Bronchial epithelial cell (primary cell): Measurements from ENCODE around the gene ITSN2. TPM values are rescaled to one million over a fixed set of nuclear protein-coding genes. Genes with fewer than 3 reads are reported as not detected.

Source experiments
- DNase-seq: peaks from one replicate; pipeline ENCODE4 v3.0.0-alpha.2; 2010; ENCODE audit warnings: low read depth
- FAIRE-seq: peaks from 2 replicates; lab custom pipeline; 2011; peaks lifted over from hg19 to GRCh38; lab: Jason Lieb, UNC
- H3K27me3 ChIP-seq: 2 replicates; pipeline ENCODE4 v1.5.1; 2011; ENCODE audit warnings: low read length; ENCODE audit not compliant: control insufficient read depth, insufficient read depth
- H3K36me3 ChIP-seq: 2 replicates; pipeline ENCODE4 v1.5.1; 2011; ENCODE audit warnings: low read length; ENCODE audit not compliant: control insufficient read depth, insufficient read depth
- H3K4me3 ChIP-seq: 2 replicates; pipeline ENCODE4 v1.5.1; 2011; ENCODE audit warnings: mild to moderate bottlenecking, low read depth, low read length, control low read depth
- CTCF ChIP-seq: IDR thresholded peaks from 2 replicates; pipeline ENCODE4 v1.5.1; 2011; ENCODE audit warnings: mild to moderate bottlenecking, moderate library complexity, low read length, control low read depth, inconsistent platforms; ENCODE audit not compliant: insufficient read depth, severe bottlenecking
- total RNA-seq: library from RNA; depleted of rRNA; stranded (reverse); fragments of >200 nt; gene quantifications from 2 replicates; pipeline ENCODE4 v1.2.1, GENCODE V29; 2014

ITSN2 gene
- total RNA-seq, 1 donor from 2014 or later, result 26.3 TPM

DNA sequence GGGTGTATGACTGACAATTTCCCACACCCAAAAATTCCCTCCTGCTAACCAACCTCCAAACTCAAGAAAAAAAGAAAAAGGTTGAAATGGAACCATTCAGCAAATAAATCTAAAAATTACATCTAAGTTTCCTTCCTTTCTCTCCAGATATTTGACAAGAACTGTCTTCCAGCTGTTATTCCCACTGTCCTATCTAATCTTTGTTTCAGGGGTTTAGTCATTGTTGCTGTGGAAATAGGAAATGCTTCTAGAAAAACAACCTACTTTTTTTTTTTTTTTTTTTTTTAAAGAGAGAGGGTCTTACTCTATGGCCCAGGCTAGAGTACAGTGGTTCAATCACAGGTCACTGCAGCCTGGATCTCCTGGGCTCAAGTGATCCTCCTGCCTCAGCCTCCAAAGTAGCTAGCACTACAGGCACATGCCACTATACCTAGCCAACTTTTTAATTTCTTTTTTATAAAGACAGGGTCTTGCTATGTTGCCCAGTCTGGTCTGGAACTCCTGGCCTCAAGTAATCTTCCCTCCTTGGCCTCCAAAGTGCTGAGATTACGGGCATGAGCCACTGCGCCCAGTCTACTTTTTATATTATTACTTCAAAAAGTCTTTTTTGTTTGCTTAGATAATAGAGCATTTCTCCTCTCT is 88.1 kb downstream of the ITSN2 start:
- FAIRE-seq (no peak), DNase-seq (no peak)
- H3K4me3 ChIP-seq, result no peak overlapping the region
- H3K27me3 ChIP-seq, result no peaks in the 10 kb centered on the region
- TF ChIP-seq CTCF, result no peak
- peaks cover 4% of the 10 kb centered on the region for H3K36me3 ChIP-seq

DNA sequence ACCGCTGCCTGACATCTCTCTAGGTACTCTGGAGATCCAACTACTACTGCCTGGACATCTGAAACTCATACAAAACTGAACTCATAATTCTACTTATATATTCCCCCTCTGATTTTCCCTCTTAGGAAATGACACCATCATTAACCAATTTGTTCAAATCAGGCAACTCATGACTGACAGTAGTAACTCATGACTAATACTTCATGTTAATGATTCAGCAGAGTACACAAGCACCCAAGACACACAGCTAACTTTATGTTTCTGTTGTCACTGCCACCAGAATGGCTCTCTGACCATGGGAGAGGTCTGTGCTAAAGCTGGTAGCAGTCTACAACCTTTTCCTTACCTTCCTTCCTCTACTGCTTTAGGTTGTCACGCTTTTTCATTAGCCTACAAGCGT is 91.1 kb downstream of the ITSN2 start:
- FAIRE-seq, result no peak
- Histone ChIP-seq H3K27me3 (no peaks in the 10 kb centered on the region), H3K36me3 (peaks cover 5% of the 10 kb centered on the region), H3K4me3 (no peak overlapping the region)
- DNase-seq, result peak; percentile 92
- TF ChIP-seq CTCF, result no peak

GRCh38 chr2:24265212-24265611 is 95.1 kb downstream of the ITSN2 start:
- FAIRE-seq (no peak), DNase-seq (no peak)
- Histone ChIP-seq H3K36me3 (peaks cover 1% of the 10 kb centered on the region), H3K27me3 (no peaks in the 10 kb centered on the region), H3K4me3 (no peak overlapping the region)
- TF ChIP-seq CTCF, result no peak

DNA sequence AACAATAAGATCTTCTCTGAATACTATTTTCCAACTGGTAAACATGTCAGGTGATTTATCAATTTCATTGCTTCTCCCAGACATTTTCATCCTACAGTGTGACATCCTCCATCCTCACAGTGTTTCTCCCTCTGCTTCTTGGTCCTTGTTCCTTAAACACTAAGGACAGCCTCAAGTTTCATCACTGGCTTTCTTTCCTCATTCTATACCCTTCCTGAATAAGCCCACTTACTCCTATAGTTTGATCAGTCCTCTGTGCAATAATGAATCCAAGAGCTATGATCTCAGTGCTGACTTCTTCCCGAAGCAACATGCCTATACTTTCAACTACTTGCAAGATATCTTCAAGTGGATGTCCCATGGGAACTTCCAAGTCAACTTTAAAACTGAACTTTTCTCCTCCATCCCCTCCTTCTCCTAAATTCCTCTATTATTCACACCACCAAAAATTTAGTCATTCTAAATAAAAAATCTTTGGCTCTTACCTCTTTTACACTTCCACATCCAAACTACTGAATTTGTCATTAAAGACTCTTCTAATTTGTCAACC is 97.8 kb downstream of the ITSN2 start:
- no peaks in the 10 kb centered on the region for H3K27me3 ChIP-seq
- FAIRE-seq (no peak), DNase-seq (no peak)
- H3K36me3 ChIP-seq, result peaks cover 1% of the 10 kb centered on the region
- TF ChIP-seq CTCF, result no peak
- no peak overlapping the region for H3K4me3 ChIP-seq

- FAIRE-seq (no peak), DNase-seq (no peak)
- H3K36me3 ChIP-seq, result peaks cover 1% of the 10 kb centered on the region
- no peak for TF ChIP-seq CTCF
- H3K27me3 ChIP-seq, result no peaks in the 10 kb centered on the region
- H3K4me3 ChIP-seq, result no peak overlapping the region
These were observed 98.9 kb downstream of the ITSN2 start for GRCh38 chr2:24261441-24261840.

DNA sequence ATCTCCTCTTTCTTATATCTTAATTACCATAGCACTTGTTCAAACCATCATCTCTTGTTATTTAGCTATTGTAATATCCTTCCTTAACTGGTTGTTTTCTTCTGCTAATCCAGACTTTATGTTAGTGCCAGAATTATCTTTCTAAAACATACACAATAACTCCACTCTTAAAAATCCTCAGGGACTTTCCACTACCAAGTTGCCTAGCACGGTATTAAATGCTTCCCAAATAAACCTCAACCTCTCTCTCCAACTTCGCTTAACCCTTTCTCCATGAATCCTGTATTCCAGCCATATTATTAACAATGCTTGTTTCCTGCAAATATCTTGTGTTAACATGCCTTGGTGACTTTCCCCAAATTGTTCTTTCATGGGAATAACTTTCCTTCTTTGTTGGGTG is 101.0 kb downstream of the ITSN2 start:
- Histone ChIP-seq H3K36me3 (no peaks in the 10 kb centered on the region), H3K27me3 (no peaks in the 10 kb centered on the region), H3K4me3 (no peak overlapping the region)
- TF ChIP-seq CTCF, result no peak
- FAIRE-seq (no peak), DNase-seq (no peak)
